Gastroesophageal sphincter (tissue), 4 donors: ENCODE results near the gene P2RX7. TPM values are rescaled to one million over a fixed set of nuclear protein-coding genes. Genes with fewer than 3 reads are reported as not detected.

ENCODE experiments used
- ATAC-seq: fragments of 150-250 bp; one replicate; pipeline ENCODE4 v1.9.1; 2016; ENCODE audit warnings: mild to moderate bottlenecking, moderate library complexity
- H3K27ac ChIP-seq, 4 donors: fragments of 200-600 bp; sonication (generic) in 3 of 4; 1 replicate in 3 of 4; 2 replicates in 1 of 4; pipeline ENCODE4 v1.5.1; 2016 to 2019
- H3K27me3 ChIP-seq: fragments of 200-600 bp; sonication (generic); one replicate; pipeline ENCODE4 v1.5.1; 2019
- H3K36me3 ChIP-seq, 2 donors: fragments of 200-600 bp; sonication (generic); one replicate each; pipeline ENCODE4 v1.5.1; 2019; ENCODE audit warnings: control low read depth in 1 of 2
- H3K4me1 ChIP-seq, 3 donors: fragments of 200-600 bp; sonication (generic); 1 replicate in 2 of 3; 2 replicates in 1 of 3; pipeline ENCODE4 v1.5.1; 2016 to 2019; ENCODE audit warnings: control low read depth in 2 of 3
- H3K4me3 ChIP-seq, 2 donors: fragments of 200-600 bp; sonication (generic); one replicate each; pipeline ENCODE4 v1.5.1; 2019; ENCODE audit warnings: mild to moderate bottlenecking in 1 of 2, moderate library complexity in 1 of 2
- H3K9me3 ChIP-seq, 3 donors: fragments of 200-600 bp; sonication (generic); one replicate each; pipeline ENCODE4 v1.5.1; 2017 to 2019; ENCODE audit warnings: control low read depth in 2 of 3
- CTCF ChIP-seq, 4 experiments: fragments of 200-600 bp in 2 of 4; fragments of 450-650 bp in 2 of 4; sonication (generic) in 1 of 4; IDR thresholded peaks; one replicate each; pipeline ENCODE4 v1.5.1; 2017 to 2019; ENCODE audit warnings: antibody characterized with exemption in 4 of 4, mild to moderate bottlenecking in 2 of 4, moderate library complexity in 2 of 4
- EP300 ChIP-seq: sonication (generic); formaldehyde crosslinking; IDR thresholded peaks from one replicate; pipeline ENCODE4 v1.6.1; 2017; ENCODE audit warnings: antibody characterized with exemption, mild to moderate bottlenecking
- POLR2A ChIP-seq, 2 donors: fragments of 450-650 bp; IDR thresholded peaks; one replicate each; pipeline ENCODE4 v1.6.1; 2017; ENCODE audit warnings: antibody characterized with exemption in 2 of 2, mild to moderate bottlenecking in 2 of 2, moderate library complexity in 1 of 2
- POLR2AphosphoS5 ChIP-seq: sonication (generic); formaldehyde crosslinking; IDR thresholded peaks from one replicate; pipeline ENCODE4 v1.6.1; 2017; ENCODE audit warnings: antibody characterized with exemption
- WGBS, 2 donors: methylation state at CpG; one replicate each; pipeline ENCODE4 v1.1.5; 2018; ENCODE audit warnings: low coverage in 1 of 2; 5-methylcytosine and 5-hydroxymethylcytosine counted together
- total RNA-seq, 4 donors: library from RNA; depleted of rRNA; stranded (reverse); fragments of >200 nt; gene quantifications; one replicate each; pipeline ENCODE4 v1.1.0, GENCODE V29; 2016

P2RX7 gene
- total RNA-seq, 4 donors from 2014 or later, result 2.0 to 3.3 (median 3.0) TPM

DNA sequence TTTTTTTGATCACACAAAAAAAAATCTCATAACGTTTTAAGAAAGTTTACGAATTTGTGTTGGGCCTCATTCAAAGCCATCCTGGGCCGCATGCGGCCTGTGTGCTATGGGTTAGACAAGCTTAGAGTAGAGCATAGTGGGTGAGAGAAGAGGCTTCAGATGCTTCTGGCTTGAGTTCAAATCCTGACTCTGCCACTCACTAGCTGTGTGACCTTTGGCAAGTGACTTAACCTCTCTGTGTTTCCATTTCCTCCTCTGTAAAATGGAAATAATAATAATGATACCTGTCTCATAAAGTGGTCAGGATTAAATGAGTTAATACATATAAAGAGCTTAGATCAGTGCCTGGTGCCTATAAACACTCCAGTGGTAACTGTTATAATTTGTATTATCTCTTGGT lies 83.4 kb downstream of the P2RX7 start:
- H3K27me3 ChIP-seq, result no peaks in the 10 kb centered on the region
- TF ChIP-seq POLR2AphosphoS5 (no peak), EP300 (no peak), POLR2A (IDR thresholded peaks at IDR 0.05) (no peak), CTCF (IDR thresholded peaks at IDR 0.05) (no peak)
- ATAC-seq, result no peak
- H3K4me1 ChIP-seq, result peaks cover 0 to 15% (median 0%) of the 10 kb centered on the region in 3 donors
- peaks cover 0 to 40% of the 10 kb centered on the region in 2 donors for H3K36me3 ChIP-seq
- 87 to 90% methylated on average over 4 of the region's 4 CpGs for WGBS, 2 donors
- H3K27ac ChIP-seq, result no peak overlapping the region
- no peak overlapping the region for H3K4me3 ChIP-seq
- no peaks in the 10 kb centered on the region for H3K9me3 ChIP-seq

DNA sequence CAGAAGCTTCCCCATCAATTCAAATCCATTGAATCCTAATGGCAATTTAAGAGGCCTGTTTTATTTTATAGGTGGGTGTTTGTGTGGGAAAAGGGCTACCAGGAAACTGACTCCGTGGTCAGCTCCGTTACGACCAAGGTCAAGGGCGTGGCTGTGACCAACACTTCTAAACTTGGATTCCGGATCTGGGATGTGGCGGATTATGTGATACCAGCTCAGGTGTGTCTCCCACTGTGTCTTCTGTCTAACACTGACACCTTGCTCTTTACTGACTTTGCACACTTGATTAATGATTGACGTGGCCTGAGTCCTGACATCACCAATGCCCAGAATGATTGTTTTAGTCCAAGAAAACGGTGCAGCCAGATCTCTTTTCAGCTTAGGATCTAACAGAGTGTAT lies 84.4 kb downstream of the P2RX7 start:
- no peaks in the 10 kb centered on the region for H3K9me3 ChIP-seq
- no peak for ATAC-seq
- peaks cover 0 to 50% of the 10 kb centered on the region in 2 donors for H3K36me3 ChIP-seq
- no peak for TF ChIP-seq EP300
- 73 to 75% methylated on average over 6 to 7 of the region's 8 CpGs for whole genome bisulfite sequencing, 2 donors
- no peak overlapping the region for H3K27ac ChIP-seq
- H3K27me3 ChIP-seq, result no peaks in the 10 kb centered on the region
- peaks cover 0 to 10% (median 0%) of the 10 kb centered on the region in 3 donors for H3K4me1 ChIP-seq
- no peak overlapping the region for H3K4me3 ChIP-seq

GRCh38 chr12:121217761-121218160 lies 85.1 kb downstream of the P2RX7 start:
- peaks cover 0 to 10% (median 0%) of the 10 kb centered on the region in 3 donors for H3K4me1 ChIP-seq
- no peaks in the 10 kb centered on the region for H3K27me3 ChIP-seq
- WGBS, 2 donors, result 64 to 91% methylated on average over 5 of the region's 5 CpGs
- no peak overlapping the region for H3K4me3 ChIP-seq
- ATAC-seq, result no peak
- no peak overlapping the region for H3K27ac ChIP-seq
- peaks cover 0 to 55% of the 10 kb centered on the region in 2 donors for H3K36me3 ChIP-seq
- no peaks in the 10 kb centered on the region for H3K9me3 ChIP-seq
- TF ChIP-seq POLR2A (IDR thresholded peaks at IDR 0.05) (no peak), EP300 (no peak), CTCF (IDR thresholded peaks at IDR 0.05) (no peak), POLR2AphosphoS5 (no peak)

- no peak overlapping the region for H3K27ac ChIP-seq
- peaks cover 0 to 61% of the 10 kb centered on the region in 2 donors for H3K36me3 ChIP-seq
- no peak for TF ChIP-seq EP300
- TF ChIP-seq POLR2A (IDR thresholded peaks at IDR 0.05), result no peak
- no peak for TF ChIP-seq POLR2AphosphoS5
- no peak for TF ChIP-seq CTCF (IDR thresholded peaks at IDR 0.05)
- no peaks in the 10 kb centered on the region for H3K9me3 ChIP-seq
- no peak overlapping the region for H3K4me3 ChIP-seq
- no peak for ATAC-seq
- H3K27me3 ChIP-seq, result no peaks in the 10 kb centered on the region
- peaks cover 0 to 10% (median 0%) of the 10 kb centered on the region in 3 donors for H3K4me1 ChIP-seq
- WGBS, 2 donors, result 88 to 93% methylated on average over 9 to 14 of the region's 18 CpGs
Measured at GRCh38 chr12:121218588-121219352, 86.1 kb downstream of the P2RX7 start.

DNA sequence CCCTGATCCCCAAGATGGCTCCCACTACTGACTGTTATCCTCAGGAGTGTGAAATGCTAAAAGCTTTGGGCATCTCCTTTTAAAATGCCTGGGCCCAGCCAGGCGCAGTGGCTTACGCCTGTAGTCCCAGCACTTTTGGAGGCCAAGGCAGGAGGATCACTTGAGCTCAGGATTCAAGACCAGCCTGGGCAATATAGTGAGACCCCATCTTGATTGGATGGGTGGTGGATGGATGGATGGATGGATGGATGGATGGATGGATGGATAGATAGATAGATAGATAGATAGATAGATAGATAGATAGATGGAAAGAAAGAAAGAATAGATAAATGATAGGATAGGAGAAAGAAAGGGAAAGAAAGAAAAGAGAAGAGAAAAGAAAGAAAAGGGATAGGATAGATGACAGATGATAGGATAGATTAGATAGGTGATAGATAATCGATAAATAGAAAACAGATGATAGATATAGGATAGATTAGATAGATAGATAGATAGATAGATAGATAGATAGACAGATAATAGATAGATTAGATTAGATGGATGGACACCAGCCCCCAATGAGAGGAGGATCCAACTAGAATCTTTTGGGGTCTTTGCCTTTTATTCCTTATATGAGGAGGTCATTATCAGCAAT lies 86.8 kb downstream of the P2RX7 start:
- WGBS, 2 donors, result 80 to 100% methylated on average over 1 of the region's 3 CpGs
- Histone ChIP-seq H3K9me3 (no peaks in the 10 kb centered on the region), H3K27me3 (no peaks in the 10 kb centered on the region), H3K36me3 (peaks cover 0 to 59% of the 10 kb centered on the region in 2 donors), H3K4me1 (peaks cover 0 to 8% (median 0%) of the 10 kb centered on the region in 3 donors), H3K4me3 (no peak overlapping the region), H3K27ac (no peak overlapping the region)
- ATAC-seq, result no peak
- TF ChIP-seq POLR2AphosphoS5, result no peak
- TF ChIP-seq POLR2A (IDR thresholded peaks at IDR 0.05), result no peak
- TF ChIP-seq CTCF (IDR thresholded peaks at IDR 0.05), result no peak
- no peak for TF ChIP-seq EP300
